Spinal cord (tissue), 10 donors: ENCODE measurements around the gene CCDC43. TPM values are rescaled to one million over a fixed set of nuclear protein-coding genes. Genes with fewer than 3 reads are reported as not detected.
"Not testable (repeated sequence)": the region's sequence is repeated elsewhere in the genome, so short reads cannot be mapped to it uniquely, and the experiment has no call there.

Source experiments
- DNase-seq, 6 donors: peaks; one replicate each; pipeline versions ENCODE4 v3.0.0 to v3.0.0-alpha.2; 2013 to 2015; ENCODE audit warnings: low spot score in 6 of 6, low read depth in 4 of 6
- H3K27ac ChIP-seq: one replicate; pipeline ENCODE4 v1.5.1; 2013; ENCODE audit warnings: low read depth, low read length, control low read depth
- H3K27me3 ChIP-seq: one replicate; pipeline ENCODE4 v1.6.1; 2013; ENCODE audit warnings: low read length; ENCODE audit not compliant: control insufficient read depth, insufficient read depth
- H3K36me3 ChIP-seq: one replicate; pipeline ENCODE4 v1.6.1; 2013; ENCODE audit warnings: low read length; ENCODE audit not compliant: control insufficient read depth, insufficient read depth
- H3K4me1 ChIP-seq: one replicate; pipeline ENCODE4 v1.6.1; 2013; ENCODE audit warnings: low read length; ENCODE audit not compliant: control insufficient read depth, insufficient read depth
- H3K4me3 ChIP-seq: one replicate; pipeline ENCODE4 v1.5.1; 2013; ENCODE audit warnings: low read depth, low read length, control low read depth
- H3K9me3 ChIP-seq: one replicate; pipeline ENCODE4 v1.6.1; 2013; ENCODE audit warnings: low read length; ENCODE audit not compliant: control insufficient read depth, insufficient read depth
- WGBS: methylation state at CpG from one replicate; pipeline ENCODE4 v1.1.5; 2013; ENCODE audit warnings: missing lambda C conversion rate; ENCODE audit not compliant: insufficient coverage; 5-methylcytosine and 5-hydroxymethylcytosine counted together
- polyA plus RNA-seq, 2 donors: library from polyadenylated mRNA; unstranded; fragments of 120-200 nt; gene quantifications; one replicate each; pipeline ENCODE4 v1.2.1, GENCODE V29; 2013; ENCODE audit not compliant: insufficient read length in 2 of 2
- total RNA-seq, 2 donors: library from RNA; depleted of rRNA in 1 of 2; stranded (reverse); fragments of 120-200 nt in 1 of 2; fragments of >200 nt in 1 of 2; gene quantifications; one replicate each; pipeline versions ENCODE4 v1.2.3 to v1.2.4, GENCODE V29; 2013 to 2014
- donor health status: healthy.

CCDC43 gene
- total and polyA plus RNA-seq, 4 donors: 27.0 to 38.1 (median 34.2) TPM

DNA sequence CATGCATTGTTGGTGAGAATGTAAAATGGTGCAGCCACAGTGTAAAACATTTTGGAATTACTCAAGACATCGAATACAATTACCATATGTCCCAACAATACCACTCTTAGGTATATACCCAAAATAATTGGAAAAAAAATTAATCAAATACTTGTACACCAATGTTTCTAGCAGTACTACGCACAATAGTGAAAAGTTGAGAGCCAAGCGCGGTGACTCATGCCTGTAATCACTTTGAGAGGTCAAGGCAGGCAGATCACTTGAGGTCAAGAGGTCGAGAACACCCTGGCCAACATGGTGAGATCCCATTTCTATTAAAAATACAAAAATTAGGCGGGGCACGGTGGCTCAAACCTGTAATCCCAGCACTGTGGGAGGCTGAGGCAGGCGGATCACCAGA is 36.8 kb downstream of the CCDC43 start:
- peaks cover 7% of the 10 kb centered on the region for H3K4me1 ChIP-seq
- no peak overlapping the region for H3K27ac ChIP-seq
- peaks cover 37% of the 10 kb centered on the region for H3K27me3 ChIP-seq
- DNase-seq: no peak
- peaks cover 3% of the 10 kb centered on the region for H3K9me3 ChIP-seq
- H3K4me3 ChIP-seq: no peak overlapping the region
- no peaks in the 10 kb centered on the region for H3K36me3 ChIP-seq
- 83% methylated on average over 7 of the region's 8 CpGs for WGBS

DNA sequence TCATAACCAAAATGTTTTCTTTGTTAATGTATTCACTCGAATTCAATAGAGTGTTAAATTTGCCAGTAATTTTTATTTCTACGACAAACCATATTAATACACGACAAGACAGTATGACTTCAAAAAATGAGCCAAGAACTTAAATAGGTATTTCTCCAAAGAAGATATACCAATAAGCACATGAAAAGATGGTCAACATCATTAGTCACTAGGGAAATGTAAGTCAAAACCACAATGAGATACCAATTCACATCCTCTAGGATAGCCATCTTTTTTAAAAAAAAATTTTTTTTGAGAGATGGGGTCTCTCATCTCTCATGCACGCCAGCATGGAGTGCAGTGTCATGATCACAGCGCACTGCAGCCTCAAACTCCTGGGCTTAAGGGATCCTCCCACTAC is 38.3 kb downstream of the CCDC43 start:
- Histone ChIP-seq H3K9me3 (peaks cover 3% of the 10 kb centered on the region), H3K27ac (no peak overlapping the region), H3K4me1 (no peaks in the 10 kb centered on the region), H3K4me3 (no peak overlapping the region), H3K27me3 (peaks cover 25% of the 10 kb centered on the region), H3K36me3 (no peaks in the 10 kb centered on the region)
- DNase-seq: no peak
- no CpG with 5 or more reads among the region's 5 CpGs for WGBS

DNA sequence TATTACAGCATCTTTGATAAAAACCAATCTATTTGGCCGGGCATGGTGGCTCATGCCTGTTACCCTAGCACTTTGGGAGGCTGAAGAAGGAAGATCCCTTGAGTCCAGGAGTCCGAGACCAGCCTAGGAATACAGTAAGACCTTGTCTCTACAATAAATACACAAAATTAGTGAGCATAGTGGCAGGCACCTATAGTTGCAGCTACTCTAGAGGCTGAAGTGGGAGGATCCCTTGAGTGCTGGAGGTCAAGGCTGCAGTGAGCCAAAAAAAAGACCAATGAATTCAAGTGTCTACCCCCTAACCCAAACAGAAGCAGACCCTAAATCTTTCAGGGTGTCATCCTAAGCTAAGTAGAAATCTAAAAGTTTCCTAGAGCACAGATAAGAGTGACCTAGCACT is 40.6 kb downstream of the CCDC43 start:
- Histone ChIP-seq H3K27me3 (peaks cover 4% of the 10 kb centered on the region), H3K4me1 (no peaks in the 10 kb centered on the region), H3K4me3 (no peak overlapping the region), H3K27ac (no peak overlapping the region), H3K9me3 (no peaks in the 10 kb centered on the region), H3K36me3 (no peaks in the 10 kb centered on the region)
- WGBS: no CpG with 5 or more reads among the region's 2 CpGs
- DNase-seq: no peak

- H3K4me3 ChIP-seq: no peak overlapping the region
- no peak overlapping the region for H3K27ac ChIP-seq
- DNase-seq: peak in 1 of 6 donors; percentile 76
- no peaks in the 10 kb centered on the region for H3K27me3 ChIP-seq
- no peaks in the 10 kb centered on the region for H3K9me3 ChIP-seq
- H3K4me1 ChIP-seq: no peaks in the 10 kb centered on the region
- H3K36me3 ChIP-seq: no peaks in the 10 kb centered on the region
These were observed 41.8 kb downstream of the CCDC43 start for GRCh38 chr17:44647736-44648135.

GRCh38 chr17:44646280-44646679 is 43.3 kb downstream of the CCDC43 start:
- Histone ChIP-seq H3K9me3 (no peaks in the 10 kb centered on the region), H3K36me3 (no peaks in the 10 kb centered on the region), H3K27me3 (no peaks in the 10 kb centered on the region), H3K27ac (no peak overlapping the region), H3K4me1 (no peaks in the 10 kb centered on the region), H3K4me3 (no peak overlapping the region)
- no CpG with 5 or more reads among the region's 4 CpGs for WGBS
- no peak for DNase-seq

GRCh38 chr17:44645341-44645740 is 44.2 kb downstream of the CCDC43 start:
- 79% methylated on average over 12 of the region's 12 CpGs for WGBS
- no peak overlapping the region for H3K27ac ChIP-seq
- DNase-seq: no peak
- no peaks in the 10 kb centered on the region for H3K36me3 ChIP-seq
- H3K4me1 ChIP-seq: no peaks in the 10 kb centered on the region
- H3K27me3 ChIP-seq: no peaks in the 10 kb centered on the region
- no peak overlapping the region for H3K4me3 ChIP-seq
- no peaks in the 10 kb centered on the region for H3K9me3 ChIP-seq

DNA sequence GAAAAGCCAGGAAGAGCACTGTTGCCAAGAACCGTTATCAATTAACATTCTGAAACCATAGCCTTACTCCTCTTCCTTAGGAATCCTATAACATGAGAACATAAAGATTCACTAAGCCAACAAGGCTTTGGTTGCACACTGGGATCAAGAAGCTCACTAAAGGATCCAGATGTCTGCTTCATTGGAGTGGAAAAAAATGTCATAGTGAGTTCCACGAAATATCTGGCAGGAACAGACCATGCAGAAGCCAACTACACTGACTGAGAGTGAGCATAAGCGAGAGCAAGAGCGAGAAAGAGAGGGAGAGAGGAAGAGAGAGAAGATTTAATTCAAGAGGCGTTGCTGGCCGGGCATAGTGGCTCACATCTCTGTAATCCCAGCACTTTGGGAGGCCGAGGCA is 46.7 kb downstream of the CCDC43 start:
- 70% methylated on average over 6 of the region's 7 CpGs for WGBS
- H3K27ac ChIP-seq: no peak overlapping the region
- DNase-seq: peak in 2 of 6 donors; percentile 3 to 88

DNA sequence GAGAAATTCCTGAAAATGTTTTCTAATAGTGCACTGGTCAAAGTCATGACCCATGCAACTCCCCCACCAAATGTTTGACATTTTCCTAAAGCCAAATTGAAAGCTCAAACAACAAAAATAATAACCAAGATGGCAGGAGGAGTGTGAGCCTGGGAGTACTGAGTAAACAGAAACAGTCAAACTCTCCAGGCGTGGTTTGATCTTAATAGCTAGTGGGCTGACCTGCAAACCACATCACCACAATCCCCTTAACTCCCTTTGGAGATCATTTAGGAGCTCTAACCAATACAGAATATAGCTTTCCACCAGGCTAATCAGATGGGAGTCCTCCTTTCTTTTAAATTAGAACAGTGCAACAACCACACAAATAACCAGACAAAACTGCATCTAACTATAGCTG is 52.5 kb downstream of the CCDC43 start:
- no peaks in the 10 kb centered on the region for H3K4me1 ChIP-seq
- DNase-seq: no peak
- no CpG with 5 or more reads among the region's 1 CpG for WGBS
- H3K9me3 ChIP-seq: no peaks in the 10 kb centered on the region
- no peaks in the 10 kb centered on the region for H3K27me3 ChIP-seq
- H3K27ac ChIP-seq: no peak overlapping the region
- H3K4me3 ChIP-seq: no peak overlapping the region
- H3K36me3 ChIP-seq: no peaks in the 10 kb centered on the region

More for the DNA sequence above, 46.7 kb downstream of the CCDC43 start:
- Histone ChIP-seq H3K9me3 (no peaks in the 10 kb centered on the region), H3K36me3 (no peaks in the 10 kb centered on the region), H3K4me1 (no peaks in the 10 kb centered on the region), H3K4me3 (no peak overlapping the region), H3K27me3 (no peaks in the 10 kb centered on the region)

DNA sequence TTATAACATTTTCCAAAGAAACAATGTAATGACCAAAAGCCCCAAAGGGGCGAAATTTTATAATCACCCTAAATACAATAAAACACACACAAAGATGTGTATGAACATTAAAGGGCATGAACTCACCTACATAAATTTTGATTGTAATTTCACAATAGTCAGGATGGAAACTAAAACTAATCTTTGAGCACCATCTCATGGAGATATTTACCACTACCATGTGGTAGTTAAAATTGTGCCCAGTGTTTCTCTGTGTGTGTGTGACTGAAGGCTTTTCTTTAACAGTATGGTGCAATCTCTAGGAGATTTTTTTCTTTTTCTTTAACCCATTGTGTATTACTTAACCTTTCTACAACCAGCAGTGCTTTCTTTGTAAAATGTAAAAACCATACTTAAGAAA is 53.0 kb downstream of the CCDC43 start:
- Histone ChIP-seq H3K27ac (no peak overlapping the region), H3K4me1 (no peaks in the 10 kb centered on the region), H3K9me3 (no peaks in the 10 kb centered on the region), H3K36me3 (no peaks in the 10 kb centered on the region), H3K4me3 (no peak overlapping the region), H3K27me3 (no peaks in the 10 kb centered on the region)
- no CpG with 5 or more reads among the region's 1 CpG for WGBS
- DNase-seq: peak in 2 of 6 donors; percentile 71 to 81

- not testable (repeated sequence) for H3K36me3 ChIP-seq, H3K9me3 ChIP-seq, H3K27ac ChIP-seq, H3K4me3 ChIP-seq, H3K27me3 ChIP-seq, DNase-seq, H3K4me1 ChIP-seq
- 50% methylated on average over 2 of the region's 4 CpGs for WGBS
These were observed 55.2 kb downstream of the CCDC43 start for GRCh38 chr17:44634401-44634800.
